NCI-H524 treated with DMSO at 0.1 percent for 48 hours (cell line): ENCODE measurements around the gene CFAP74.

Experiments used
- DNase-seq: peaks from one replicate; lab custom pipeline; 2025; lab: John Stamatoyannopoulos, UW

Gene CFAP74

GRCh38 chr1:2003541-2004131, at the start of gene CFAP74:
CFAP74 (minus strand) TSS chr1:2003786; CDS start chr1:1990956, 12,830 bp downstream.
- DNase-seq: no peak

- no peak for DNase-seq
These were observed 49.6 kb upstream of the CFAP74 start for GRCh38 chr1:2053217-2053616.

GRCh38 chr1:2052756-2053155, 49.2 kb upstream of the CFAP74 start:
- no peak for DNase-seq

GRCh38 chr1:2052054-2052679, 48.6 kb upstream of the CFAP74 start:
- no peak for DNase-seq

GRCh38 chr1:2050793-2051682, 47.5 kb upstream of the CFAP74 start:
- DNase-seq: no peak

GRCh38 chr1:2050461-2050792, 46.8 kb upstream of the CFAP74 start:
- no peak for DNase-seq

- DNase-seq: no peak
These were observed 46.3 kb upstream of the CFAP74 start, which contains the start of gene PRKCZ for GRCh38 chr1:2049718-2050431. PRKCZ (plus strand) TSS chr1:2050411; CDS start chr1:2050631, 220 bp downstream.

GRCh38 chr1:2049225-2049717, 45.7 kb upstream of the CFAP74 start:
- no peak for DNase-seq

GRCh38 chr1:2047749-2048729, 44.5 kb upstream of the CFAP74 start:
- no peak for DNase-seq

- DNase-seq: no peak
These were observed 43.6 kb upstream of the CFAP74 start for GRCh38 chr1:2046953-2047748.

GRCh38 chr1:2046174-2046917, 42.8 kb upstream of the CFAP74 start:
- DNase-seq: no peak

GRCh38 chr1:2045468-2046173, 42.0 kb upstream of the CFAP74 start:
- DNase-seq: no peak

GRCh38 chr1:2044510-2045319, 41.1 kb upstream of the CFAP74 start:
- no peak for DNase-seq

GRCh38 chr1:2043886-2044285, 40.3 kb upstream of the CFAP74 start:
- DNase-seq: no peak

- no peak for DNase-seq
These were observed 39.5 kb upstream of the CFAP74 start for GRCh38 chr1:2042830-2043773.

- no peak for DNase-seq
These were observed 38.3 kb upstream of the CFAP74 start for GRCh38 chr1:2041887-2042286.

- DNase-seq: no peak
These were observed 37.7 kb upstream of the CFAP74 start for GRCh38 chr1:2041305-2041704.
